NCI-H2081 treated with DMSO at 0.1 percent for 48 hours (cell line): ENCODE measurements around the gene GHRHR.
A peak's percentile ranks its signal among the peaks of the same experiment; 100 is the strongest.

Experiments
- DNase-seq: peaks from one replicate; lab custom pipeline; 2025; lab: John Stamatoyannopoulos, UW

Gene GHRHR

DNA sequence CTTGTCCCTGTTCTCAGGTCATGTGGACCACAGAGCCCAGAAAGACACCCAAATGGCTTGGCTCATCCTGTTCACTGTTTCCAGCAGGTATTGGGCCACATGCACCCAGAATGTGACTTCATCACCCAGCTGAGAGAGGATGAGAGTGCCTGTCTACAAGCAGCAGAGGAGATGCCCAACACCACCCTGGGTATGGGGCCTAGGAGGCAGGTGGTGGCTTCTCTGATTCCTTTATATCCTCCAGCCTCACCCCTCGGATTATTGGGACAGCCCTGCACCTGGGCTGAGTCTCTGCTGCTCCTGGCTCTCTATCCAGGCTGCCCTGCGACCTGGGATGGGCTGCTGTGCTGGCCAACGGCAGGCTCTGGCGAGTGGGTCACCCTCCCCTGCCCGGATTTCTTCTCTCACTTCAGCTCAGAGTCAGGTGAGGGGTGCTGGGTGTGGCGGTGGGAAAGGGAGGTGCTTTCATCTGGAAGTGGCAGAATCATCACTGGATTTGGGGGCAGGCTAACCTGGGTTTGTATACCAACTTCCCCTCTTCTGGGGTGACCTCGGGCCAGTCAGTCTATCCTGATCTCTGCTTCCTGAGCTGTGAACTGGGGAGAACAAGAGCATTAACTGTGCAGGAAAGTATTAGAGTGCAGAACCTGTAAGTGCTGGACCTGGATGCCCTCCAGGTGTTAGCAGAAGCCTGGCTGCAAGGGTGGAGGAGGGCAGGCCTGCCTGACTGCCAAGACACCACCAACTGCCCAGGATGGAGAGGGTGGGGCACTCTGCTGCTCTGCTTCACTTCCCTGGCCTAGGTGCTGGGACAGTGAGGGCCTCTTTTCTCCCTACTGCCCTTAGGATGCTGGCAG, 5.2 kb downstream of the GHRHR start:
- no peak for DNase-seq

DNA sequence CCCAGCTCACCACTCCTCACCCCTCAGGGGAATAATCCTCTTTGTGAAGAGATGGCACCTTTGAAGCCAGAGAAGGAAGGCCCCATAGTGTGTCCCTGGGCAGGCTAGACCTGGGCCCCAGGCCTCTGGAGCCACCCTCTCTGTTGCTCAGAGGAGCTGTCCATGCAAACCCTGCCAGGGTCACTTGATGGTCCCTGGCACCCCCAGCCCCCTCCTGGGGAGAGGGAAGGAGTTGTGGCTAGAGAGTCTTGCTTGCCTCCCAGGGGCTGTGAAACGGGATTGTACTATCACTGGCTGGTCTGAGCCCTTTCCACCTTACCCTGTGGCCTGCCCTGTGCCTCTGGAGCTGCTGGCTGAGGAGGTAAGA, 5.8 kb downstream of the GHRHR start:
- DNase-seq = no peak

DNA sequence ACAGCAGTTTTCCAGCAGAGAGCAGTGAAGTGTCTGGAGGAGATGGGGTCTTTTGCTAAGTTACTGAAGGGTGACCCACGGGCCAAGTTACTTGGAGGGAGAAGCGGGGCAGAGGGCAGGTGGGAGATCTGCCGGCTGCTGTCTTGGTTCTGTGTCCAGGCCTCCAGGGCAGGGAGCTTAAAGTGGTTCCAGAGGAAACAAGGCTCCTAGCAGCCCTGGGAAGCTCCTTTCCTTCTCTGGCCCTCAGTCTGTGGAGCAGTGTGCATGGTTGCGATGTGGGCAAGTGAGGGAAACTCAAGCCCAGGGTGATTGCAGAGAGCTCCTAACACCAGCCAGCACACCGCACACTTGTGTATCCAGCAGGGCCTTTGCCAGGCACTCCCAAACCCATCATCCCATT, 6.3 kb downstream of the GHRHR start:
- no peak for DNase-seq

DNA sequence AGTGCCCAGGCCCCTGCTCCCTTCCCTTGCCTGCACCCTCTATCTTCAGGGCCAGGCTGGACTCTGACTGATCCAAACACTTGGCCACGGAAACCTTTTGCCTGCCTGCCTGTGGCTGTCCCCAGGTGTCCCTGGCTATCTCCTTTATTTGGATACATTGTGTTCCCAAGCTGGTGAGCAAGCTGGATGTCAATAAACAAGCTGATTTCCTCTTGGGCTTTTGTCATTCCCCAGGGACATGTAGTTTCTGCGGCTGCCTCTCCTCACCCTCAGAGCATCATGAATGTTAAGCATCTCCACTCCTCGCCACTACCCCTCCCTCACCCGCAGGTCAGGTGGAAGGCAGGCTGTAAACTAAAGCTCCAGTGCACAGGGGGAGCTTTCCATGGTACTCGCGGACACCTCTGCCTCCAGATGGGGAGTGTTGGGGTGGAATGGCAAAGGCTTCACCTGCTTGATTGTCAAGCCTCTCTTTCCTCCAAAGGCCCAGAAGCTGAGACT, 6.9 kb downstream of the GHRHR start:
- DNase-seq = no peak

DNA sequence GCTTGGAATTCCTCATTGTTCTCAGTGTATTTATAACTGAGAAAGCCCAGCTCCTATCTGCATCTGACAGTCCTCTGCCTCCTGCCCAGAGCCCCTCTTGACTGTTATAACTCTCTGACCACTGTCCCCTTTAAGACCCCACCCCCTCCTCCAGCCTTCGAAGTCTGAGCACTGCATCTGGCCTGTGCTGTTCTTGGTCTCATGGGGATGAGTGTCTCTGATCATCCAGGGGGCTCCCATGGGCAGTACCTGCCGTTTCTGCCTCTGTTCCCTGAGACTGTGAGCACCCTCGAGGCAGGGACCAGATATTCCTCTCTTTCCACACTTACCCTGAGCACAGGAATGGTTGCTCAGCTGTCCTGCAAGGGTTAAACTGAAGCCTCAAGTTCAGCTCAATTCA, 7.7 kb downstream of the GHRHR start:
- no peak for DNase-seq

DNA sequence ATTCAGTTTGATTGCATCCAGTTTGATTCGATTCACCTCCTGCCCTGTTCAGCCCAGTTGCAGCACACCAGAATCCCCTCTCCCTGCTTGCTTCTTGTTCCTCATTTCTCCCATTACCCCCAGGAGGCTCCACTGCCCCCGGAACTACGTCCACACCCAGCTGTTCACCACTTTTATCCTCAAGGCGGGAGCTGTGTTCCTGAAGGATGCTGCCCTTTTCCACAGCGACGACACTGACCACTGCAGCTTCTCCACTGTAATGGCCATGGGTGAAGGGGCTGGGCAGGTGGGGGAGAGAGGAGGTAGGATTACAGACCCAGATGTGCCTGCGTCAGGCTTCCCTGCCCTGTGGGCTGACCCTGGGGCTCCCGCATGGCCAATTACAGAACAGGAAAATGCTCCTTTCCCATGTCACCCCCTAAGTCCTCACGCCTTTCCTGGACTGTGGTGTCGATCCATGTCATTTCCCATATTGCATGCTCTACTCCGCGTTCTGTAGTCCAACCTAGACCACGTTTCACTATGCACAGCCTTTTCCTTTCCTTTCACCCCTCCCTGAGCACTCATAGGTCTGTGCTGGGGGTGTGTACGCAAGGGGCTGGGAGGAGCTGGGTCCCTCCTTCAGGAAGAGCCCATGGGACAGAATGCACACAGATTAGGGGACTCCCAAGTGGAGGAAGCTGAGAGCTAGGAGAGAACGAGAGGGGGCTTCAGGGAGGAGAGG, 8.2 kb downstream of the GHRHR start:
- DNase-seq = no peak

DNA sequence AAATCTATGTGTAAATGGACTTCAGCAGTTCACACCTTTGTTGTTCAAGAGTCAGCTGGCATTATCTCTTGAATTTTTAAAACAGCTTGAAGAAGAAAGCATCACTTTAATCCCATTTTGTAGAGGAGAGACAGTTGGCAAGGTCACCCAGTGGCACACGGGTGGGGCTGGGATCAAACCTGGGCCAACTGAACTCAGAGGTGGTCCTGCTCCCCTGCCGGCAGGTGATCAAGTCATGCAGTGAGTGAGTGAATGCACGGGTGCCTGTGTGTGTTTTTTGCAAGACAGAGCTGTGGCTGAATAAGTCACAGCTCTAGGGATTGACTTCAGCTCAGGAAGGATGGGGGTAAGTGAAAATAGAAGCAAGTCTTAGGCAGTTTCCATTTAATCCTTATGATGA, 9.5 kb downstream of the GHRHR start:
- no peak for DNase-seq

DNA sequence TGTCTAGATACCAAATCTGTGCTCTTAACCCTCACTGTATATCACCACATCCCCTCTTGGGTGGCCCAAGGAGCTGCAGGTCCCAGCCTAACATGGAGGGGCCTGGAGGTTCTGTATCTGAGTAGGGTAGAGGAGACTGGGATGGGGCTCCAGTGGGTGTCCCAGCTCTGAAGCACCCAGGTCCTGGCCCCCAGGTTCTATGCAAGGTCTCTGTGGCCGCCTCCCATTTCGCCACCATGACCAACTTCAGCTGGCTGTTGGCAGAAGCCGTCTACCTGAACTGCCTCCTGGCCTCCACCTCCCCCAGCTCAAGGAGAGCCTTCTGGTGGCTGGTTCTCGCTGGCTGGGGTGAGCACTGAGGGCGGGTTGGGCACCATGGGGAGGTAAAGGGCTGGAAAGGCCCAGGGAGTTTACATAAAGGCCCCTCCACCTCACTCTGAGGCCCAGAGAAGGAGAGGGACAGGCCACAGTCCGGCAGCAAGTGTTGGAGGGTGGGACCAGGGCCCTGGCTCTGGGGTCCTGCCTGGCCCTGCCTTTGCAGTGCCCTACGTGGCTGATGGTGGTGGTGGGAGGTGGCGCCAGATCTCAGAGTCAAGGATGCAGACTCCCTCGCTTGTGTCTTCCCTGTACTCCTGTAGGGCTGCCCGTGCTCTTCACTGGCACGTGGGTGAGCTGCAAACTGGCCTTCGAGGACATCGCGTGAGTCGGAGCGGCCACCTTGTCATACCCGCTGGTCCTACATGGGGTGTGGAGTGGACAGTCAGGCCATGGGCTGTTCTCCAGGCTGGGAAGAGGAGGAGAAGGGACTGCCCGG, 10.2 kb downstream of the GHRHR start:
- DNase-seq = no peak

DNA sequence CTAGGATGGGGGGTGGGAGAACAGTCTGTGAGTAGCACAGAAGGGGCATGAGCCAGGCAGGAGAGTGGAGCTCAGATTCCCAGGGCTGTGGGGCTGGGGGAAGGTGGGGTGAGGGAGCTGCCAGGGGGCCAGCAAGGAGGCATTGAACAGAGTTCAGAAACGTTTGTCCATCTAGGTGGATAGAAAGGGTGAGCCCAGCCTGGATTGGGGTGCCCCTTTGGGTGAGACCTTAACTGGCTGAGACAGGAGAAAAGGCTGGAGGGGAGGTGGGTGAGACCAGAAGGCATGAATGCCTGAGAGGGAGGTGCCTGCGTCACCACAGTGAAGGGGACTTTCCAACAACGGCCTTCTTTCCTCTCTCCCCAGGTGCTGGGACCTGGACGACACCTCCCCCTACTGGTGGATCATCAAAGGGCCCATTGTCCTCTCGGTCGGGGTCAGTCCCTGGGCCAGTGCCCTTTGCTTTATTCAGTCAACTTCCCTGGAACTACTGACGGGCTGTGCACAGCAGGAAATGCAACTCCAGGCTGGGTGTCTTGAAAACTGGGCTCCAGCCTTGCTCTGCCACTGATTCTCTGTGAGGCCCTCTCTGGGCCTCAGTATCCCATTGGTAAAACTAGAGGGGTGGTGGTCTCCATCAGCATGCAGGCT, 11.0 kb downstream of the GHRHR start:
- no peak for DNase-seq

DNA sequence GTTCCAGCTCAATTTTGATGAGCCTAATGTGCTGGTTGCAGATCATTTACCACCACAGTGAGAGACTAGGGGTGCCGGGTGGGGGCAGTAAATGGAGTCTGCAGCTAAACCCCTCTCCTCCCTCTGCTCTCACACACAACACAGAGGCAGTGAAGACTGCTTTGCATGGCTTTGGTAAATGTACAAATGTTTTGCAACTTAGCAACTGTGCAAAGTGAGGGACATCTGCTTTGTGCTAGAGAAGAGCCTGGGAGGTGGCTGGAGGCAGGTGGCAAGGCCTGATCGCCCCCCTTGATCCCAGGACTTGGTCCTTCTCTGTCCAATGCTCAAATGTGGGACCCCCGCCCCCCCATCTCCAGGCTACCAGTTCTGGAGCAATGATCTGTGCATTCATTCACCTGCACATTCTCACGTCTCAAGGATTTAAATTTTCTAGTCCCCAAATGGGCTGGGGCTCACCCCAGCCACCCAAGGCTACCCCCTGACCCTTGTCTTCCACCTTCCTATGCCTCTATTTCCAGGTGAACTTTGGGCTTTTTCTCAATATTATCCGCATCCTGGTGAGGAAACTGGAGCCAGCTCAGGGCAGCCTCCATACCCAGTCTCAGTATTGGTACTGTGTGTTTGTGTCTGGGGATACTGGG, 11.6 kb downstream of the GHRHR start:
- DNase-seq = no peak

DNA sequence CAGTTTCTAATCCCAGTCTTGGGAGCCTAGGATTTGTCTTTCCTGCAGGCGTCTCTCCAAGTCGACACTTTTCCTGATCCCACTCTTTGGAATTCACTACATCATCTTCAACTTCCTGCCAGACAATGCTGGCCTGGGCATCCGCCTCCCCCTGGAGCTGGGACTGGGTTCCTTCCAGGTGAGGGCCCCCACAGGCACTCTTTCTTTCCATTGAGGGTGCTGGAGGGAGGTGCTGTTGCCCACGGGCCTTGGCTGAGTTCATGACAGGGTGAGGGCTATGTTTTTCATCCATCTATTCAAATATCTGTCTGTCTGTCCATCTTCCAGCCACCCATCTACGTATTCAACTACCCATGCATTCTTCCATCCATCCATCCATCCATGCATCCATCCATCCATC, 12.6 kb downstream of the GHRHR start:
- DNase-seq = no peak

DNA sequence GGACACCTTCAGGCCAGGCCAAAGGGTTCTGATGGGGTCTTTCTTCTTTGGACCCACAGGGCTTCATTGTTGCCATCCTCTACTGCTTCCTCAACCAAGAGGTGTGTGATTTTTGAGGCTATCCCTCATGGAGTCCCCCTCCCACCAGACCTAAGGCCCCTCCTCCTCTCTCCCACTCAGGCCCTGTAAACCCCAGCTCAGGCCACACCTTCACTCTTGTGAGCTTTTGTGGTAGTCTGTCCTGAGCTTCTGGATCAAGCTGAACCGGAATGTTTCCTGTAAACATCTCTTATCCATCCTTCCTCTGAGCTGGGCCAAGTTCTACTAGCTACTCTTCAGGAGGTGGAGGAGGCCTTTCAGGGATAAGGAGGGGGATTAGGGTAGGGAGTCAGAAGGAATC, 13.5 kb downstream of the GHRHR start:
- no peak for DNase-seq

DNA sequence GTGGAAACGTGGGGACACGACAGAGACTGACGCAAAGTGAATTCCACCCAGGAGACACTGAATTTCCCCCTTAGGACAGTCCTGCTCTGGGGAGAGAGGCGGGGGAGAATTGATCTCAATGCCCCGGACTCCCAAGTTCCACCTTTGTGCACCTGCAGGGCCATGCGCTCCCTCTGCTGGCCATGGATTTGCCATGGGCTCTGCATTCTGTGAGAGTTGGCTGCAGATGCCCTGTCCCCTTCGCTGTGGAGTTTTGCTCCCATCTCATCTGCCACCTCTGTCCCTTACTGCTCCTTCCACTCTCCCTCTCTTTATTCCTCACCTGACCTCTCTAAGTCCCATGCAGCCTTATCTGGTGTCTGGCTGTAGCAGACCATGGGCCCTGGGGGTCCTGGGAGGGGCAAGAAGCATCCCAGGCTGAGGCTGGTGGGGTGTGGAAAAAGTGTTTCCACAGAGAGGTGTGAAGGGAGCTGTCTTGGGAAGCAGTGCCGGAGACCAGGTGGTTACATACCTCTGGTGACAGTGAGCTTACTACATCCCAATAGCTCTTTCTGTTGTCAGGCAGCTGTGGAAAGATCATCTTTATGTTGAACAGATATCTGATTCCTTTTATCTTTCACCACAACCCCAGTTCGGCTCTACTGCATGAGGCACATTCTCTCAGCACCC, 14.3 kb downstream of the GHRHR start:
- no peak for DNase-seq

DNA sequence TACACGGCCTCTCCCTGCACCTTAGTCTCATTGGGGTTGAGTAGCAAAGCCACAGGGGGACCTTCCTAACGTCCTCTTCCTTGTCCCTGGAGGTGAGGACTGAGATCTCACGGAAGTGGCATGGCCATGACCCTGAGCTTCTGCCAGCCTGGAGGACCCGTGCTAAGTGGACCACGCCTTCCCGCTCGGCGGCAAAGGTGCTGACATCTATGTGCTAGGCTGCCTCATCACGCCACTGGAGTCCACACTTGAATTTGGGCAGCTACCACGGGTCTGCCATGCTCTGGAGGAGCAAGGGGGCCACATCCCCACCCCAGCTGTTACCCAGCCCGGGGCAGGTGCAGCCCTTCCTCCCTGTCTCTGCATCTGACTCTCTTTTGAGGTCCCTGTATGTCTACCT, 15.3 kb downstream of the GHRHR start:
- no peak for DNase-seq

DNA sequence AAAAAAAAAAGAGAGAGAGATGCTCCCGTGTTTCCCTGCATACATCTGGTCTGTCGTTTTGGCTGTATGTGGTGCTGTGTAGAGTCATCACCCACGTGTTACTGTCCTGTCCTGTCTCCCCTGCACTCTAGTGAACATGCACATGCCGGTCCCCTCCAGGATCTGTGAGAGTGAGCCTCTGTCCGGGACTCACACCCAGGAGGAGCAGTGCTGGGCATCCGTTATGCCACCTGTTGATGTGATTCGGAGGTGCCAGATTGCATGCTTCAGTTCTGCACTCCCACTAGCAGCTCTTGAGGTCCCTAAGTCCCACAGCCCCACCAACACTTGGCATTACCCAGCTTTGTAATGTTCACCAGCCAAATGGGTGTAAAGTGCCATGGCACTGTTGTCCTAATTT, 16.4 kb downstream of the GHRHR start:
- DNase-seq = no peak

DNA sequence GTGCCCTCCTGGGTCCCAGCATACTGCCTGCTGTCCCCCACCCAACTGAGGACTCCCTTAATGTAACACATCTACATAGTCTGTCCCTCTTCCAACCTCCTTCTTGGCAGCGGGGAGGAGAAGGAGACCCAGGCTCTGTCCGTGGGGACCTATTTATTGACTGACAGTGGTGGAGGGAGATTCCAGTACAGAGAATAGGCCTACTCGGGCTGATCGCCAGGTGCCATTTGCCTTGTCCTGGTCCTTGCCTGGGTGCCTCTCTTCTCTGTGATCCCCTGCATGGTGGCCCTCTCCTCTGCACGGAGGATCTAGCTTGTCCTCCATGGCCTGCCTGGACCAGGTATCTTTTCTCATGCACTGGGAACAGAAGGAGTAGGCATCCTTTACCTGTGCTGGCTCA, 17.0 kb downstream of the GHRHR start:
- DNase-seq = no peak

DNA sequence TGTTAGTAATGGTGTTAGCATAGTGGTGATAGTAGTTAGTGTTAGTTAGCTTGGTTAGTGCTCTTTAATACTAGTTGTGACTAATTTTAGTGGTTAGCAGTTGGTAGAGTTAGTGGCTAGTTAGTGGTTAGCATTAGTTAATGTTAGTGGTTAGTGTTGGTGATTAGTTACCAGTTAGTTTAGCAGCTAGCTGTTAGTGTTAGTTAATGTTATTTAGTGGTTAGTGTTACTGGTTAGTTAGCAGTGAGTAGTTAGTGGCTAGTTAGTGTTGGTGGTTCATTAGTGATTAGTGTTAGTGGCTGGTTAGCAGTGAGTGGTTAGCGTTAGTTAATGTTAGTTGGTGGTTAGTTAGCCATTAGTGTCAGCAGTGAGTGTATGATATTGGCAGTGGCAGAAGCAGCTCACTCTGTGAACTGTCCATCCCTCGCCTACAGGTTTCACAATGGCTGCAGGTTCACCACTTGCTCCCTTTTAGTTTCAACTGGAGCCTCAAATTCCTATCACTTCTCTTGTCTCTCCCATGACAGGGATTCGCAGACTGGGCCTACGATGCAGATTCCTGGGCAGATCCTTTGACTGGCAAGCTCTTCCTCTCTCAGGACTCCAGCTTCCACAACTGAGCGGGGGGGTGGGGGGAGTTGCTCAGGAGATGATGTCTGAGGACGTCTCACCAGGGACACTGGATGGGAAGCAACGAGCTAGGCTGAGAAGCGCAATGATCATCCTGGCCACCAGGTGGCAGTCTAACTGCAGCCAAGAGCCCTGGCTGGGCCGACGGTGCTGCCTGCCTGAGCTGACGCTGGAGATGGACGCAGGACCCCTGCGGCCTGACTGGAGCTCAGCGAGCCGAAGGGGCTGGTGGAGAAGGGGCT, 19.5 kb downstream of the GHRHR start:
- peak; percentile 39 for DNase-seq

DNA sequence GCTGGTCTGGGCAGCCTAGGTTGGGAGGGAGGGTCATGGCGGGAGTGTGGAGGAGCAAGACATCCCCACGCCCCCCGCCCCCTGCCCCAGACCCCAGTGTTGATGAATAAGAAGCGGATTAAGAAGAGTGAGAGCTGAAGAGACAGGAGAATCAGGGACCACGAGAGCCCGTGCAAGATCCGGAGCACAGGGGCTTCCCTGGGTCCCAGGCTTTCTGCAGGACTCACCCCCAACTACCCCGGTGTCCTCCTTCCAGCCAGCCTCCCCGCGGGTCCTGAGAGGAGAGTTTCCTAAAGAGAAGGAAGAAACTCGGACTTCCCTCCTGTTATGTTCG, 20.1 kb downstream of the GHRHR start:
- no peak for DNase-seq

DNA sequence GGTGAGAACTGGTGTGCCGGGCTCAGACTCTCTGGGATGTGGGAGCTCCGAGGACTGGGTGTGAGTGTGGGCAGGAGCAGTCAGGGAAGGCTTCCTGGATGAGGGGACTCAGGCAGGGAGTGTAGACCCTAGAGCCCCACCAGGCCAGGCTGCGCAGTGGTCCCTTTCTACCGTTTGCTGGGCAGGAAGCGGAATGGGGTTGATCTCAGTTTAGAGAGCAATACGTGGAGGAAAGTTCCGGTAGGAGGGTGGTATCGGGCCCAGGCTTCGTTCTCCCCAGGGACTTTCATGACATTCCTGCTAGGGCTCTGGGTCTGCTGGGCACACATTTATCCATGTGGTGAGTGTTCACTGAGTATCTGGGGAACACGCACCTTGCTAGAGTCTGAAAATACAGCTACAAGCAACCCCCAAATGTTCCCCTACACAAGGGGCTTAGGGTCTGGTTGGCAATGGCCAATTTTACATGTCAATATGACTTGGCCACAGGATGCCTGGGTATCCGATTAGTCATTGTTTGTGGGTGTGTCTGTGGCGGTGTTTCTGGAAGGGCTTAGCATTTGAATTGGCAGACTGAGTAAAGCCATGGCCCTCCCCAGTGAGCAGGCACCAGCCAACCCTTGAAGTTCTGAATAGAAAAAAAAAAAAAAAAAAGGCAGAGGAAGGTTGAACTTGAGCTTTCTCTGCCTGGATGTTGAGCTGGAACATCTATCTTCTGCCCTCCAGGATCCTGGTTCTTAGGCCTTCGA, 20.8 kb downstream of the GHRHR start:
- no peak for DNase-seq
